AG08396 (cell line): ENCODE results near the gene MESP1.

Experiments used
- DNase-seq: peaks from one replicate; pipeline ENCODE4 v3.0.0; 2012; ENCODE audit warnings: low spot score, mixed read lengths

Gene MESP1

DNA sequence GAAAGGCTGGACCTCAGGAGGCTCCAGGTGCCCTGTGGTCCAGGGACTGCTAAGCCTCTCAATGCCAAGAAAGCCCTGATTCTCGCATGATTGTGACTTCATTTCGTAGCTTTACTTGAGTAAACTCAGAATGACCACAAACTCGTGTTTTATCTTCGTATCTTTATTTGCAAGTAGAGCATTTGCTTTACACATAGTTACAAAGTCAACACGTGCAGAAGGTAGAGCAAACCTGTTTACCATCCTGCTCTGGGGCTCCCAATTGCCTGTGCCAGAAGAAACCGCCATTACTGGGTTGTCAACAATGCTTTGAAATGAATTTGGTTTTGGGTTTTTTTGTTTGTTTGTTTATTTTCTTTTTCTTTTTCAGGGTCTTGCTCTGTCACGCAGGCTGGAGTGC lies 5.8 kb upstream of the MESP1 start:
- no peak for DNase-seq

DNA sequence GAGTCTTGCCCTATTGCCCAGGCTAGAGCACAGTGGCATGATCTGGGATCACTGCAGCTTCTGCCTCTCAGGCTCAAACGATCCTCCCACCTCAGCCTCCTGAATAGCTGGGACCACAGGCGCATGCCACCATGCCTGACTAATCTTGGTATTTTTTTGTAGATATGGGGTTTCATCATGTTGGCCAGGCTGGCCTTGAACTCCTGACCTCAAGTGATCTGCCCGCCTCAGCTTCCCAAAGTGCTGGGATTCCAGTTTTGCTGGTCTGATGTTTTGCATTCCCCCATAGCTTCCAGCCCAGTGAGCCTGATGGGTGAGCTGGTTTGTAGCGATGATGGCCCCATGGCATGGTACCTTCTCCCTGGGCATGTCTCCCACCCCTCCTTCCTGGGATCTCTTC lies 4.7 kb upstream of the MESP1 start:
- DNase-seq = no peak

DNA sequence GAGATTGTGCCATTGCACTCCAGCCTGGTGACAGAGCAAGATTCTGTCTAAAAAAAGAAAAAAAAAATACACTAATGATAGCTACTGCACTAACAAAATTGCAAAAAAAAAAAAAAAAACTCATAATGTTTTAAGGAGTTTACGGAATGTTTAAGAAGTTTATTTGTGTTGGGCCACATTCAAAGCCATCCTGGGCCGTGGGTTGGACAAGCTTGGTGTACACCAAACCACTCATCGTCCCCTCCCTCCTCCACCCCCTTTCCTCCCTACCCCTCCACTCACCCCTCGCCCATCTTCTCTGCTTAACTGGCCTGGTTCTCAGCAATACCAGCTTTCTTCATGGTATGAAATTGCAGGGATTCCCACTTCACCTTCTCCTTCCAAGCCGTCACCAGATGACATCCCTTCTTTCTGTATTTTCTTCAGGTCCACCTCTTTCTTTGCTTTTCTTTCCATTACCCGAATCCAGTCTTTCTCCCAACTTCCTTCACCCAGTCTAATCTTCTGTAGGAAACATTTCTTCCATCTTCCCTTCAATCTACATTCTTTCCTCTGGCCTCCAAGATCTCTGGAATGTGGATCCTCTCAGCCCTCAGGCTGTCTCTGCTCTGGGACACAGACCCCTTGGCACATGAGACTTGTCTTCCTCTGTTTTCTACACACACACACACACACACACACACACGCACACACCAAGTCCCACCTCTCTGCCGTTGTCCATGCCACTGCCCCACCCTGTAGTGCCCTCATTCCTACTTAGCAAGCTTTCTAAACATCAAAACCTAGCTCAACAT lies 3.5 kb upstream of the MESP1 start:
- DNase-seq = no peak

DNA sequence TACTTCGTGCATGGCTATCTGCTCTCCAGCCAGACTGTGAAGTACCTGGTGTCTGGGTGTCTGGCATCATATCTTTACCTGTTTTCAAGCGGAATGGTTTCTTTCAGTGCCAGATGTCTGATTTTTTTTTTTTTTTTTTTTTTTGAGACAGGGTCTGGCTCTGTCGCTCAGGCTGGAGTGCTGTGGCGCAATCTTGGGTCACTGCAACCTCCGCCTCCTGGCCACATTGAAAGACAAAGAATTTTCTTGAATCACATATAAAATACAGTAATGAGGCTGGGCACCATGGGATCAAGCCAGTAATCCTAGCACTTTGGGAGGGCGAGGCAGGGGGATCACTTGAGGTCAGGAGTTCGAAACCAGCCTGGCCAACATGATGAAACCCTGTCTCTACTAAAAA lies 2.8 kb upstream of the MESP1 start:
- no peak for DNase-seq

DNA sequence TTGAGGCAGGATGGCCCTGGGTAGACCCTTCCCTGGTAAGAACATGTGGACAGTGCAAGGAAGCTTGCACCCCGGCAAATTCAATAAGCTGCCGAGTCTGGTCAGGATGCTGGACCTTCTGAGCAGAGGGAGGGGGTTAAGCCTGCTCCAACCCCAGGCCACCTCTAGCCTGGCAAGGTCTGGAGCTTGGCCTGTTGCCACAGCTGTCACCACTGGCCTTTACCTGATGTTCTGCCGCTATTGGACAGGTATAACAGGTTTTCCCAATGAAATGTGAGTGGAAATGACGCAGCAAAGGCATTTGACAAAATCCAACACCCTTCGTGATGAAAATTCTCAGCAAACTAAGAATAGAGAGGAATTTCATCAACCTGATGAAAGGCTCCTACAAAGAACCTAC lies 699 bp upstream of the MESP1 start:
- DNase-seq = no peak

DNA sequence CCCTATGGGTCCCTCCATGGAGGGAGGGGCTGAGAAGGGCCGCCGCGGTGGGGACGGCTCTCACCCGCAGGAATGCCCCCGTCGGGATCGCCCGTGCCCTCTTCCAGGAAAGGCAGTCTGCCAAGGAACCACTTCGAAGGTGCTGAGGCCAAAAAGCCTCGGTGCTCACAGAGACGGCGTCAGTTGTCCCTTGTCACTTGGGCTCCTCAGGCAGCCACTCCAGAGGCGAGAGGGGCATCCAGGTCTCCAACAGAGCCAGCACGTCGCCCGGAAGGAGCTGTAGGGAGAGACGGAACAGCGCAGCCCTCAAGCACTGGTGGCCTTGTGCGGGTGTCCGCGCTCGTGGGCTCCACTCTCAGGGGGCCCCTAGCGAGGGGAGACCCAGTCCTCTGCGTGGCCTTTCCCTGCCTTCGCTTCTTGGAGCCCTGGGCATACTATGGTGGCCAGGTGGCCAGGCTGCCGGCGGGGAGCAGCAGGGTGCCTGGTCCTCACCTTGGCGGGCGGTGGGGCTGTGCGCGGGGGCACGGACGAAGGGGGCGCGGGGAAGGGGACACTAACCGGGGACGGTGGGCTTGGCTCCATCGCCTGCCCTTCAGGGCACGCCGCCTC lies 994 bp downstream of the MESP1 start:
- DNase-seq = no peak

DNA sequence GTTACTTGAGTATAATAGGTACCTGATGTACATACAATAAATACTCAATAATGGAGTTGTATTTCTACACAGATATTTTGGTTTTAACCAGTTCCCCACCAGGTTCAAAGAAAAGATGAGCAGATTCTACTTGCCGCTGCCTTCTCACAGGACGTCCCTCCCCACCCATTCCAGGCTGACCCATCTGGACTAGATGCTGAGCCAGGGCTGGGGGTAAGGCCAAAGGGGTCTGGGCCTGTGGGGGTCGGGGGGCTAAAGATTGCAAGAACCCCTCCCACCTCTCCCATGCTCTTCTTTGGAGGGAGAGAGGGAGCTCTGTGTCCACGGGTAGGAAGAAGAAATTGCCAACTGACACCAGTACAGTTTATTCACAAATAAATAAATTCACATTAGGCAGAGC lies 1.5 kb downstream of the MESP1 start:
- DNase-seq = no peak

DNA sequence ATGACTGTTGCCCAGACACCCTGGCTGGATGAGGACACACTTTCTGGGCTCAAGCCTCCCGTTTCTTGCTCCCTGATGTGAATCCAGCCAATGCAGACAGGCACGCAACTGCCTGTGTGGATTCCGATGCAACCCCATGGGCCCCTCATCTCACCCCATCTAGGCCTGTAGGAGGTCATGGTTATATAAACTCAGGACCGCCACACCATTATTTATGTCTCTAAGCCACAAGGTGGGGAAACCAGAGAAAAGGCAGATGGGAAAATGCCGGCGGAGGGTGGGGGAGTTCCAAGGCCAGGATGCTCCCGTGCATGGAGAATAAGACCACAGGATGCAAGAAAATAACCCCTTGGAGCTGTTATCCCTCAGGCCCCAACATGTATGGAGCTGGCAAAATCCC lies 2.0 kb downstream of the MESP1 start:
- DNase-seq = no peak

DNA sequence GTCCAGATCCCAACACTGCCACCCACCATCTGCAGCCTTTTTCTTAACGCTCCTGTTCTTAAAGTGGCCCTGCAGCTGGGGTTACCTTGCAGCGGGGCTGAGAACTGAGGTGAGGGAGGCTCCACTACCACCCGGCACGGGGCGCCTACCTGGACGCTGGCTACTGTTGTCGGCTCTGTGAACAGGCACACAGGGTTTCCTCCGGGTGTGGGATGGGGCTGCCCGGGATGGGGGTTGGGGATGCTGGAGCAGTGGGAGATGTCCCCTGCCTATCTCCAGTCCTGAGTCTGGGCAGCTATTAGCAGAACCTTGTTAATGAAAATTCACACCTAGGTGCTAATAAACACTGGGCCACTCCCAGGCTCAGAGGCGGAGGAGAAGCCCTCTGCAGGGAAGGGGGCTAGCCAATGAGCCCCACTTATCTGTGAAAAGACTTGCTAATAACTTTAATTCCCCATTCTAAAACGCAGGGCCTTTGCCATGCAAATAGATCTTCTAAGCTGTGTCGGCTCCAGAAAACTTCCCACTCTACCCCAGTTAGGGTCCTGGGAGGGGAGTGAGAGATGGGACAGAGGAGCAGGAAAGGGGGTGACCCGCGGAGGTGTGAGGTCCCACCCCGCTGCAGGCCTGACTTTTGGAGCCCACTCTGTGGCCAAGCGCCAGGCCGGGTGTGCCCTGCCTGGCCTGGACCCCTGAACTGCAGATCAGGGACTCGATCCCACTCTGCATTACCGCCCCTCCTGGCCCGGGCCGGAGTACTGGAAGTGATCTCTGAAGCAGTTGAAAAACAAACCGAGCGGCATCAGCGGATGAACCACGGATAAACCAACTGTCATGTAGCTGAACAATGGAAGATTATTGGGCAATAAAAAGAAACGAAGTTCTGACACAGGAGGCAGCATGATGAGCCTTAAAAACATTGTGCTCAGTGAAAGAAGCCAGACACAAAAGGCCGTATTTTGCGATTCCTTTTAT lies 3.1 kb downstream of the MESP1 start:
- DNase-seq = no peak

DNA sequence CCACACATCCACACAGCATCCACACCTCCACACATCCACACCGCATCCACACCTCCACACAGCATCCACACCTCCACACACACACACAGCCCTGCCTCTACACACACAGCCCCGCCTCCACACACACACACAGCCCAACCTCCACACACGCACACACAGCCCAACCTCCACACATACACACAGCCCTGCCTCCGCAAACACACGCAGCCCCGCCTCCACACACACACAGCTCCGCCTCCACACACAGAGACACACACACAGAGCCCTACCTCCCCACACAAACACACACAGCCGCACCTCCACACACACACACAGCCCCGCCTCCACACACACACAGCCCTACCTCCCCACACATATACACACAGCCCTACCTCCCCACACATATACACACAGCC lies 4.7 kb downstream of the MESP1 start:
- DNase-seq = no peak

DNA sequence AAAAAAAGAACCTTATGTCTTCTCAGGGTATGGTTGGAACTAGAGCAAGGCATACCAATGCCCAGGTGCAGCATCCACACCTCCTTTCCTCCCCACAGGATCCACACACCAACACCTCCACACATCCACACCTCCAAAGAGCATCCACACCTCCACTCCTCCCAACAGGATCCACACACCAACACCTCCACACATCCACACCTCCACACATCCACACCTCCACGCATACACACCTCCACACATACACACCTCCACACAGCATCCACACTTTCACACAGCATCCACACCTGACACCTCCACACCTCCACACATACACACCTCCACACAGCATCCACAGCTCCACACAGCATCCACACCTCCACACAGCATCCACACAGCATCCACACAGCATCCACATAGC lies 5.3 kb downstream of the MESP1 start:
- no peak for DNase-seq

DNA sequence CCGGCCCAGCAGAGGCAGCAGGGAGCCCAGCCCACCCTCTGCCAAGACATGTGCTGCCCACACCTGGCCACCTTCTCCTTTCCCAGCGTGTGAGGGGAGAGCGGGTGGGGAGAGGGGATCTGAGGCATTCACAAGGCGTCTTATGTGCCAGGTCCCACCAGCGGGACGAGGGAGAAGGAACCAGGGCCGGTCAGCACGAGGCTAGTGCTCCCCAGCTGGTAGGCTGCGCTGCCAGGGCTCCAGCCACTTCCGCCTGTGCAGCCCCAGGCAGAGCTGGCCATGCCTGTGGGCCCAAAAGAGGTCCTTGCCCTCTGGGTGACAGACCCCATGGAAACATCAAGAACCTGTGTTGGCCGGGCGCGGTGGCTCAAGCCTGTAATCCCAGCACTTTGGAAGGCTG lies 5.9 kb downstream of the MESP1 start:
- DNase-seq = no peak

DNA sequence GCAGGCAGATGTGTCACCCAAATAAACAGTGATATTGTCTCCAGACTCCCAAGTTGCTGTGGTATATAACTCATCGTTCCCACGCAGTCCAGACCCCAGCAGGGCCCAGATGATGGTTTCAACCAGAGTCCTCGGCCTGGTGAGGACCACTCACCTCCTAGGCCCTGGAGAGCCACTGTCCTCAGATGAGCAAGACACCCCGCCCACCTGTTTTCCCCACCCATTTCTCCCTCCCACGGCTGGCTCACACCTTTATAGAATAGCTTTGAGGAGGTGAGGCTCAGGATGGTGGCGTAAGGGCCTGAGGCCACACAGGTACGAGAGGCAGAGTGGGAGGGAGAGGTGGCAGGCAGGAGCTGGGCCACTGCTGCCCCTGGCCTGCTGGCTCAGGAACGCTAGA lies 7.5 kb downstream of the MESP1 start:
- no peak for DNase-seq

DNA sequence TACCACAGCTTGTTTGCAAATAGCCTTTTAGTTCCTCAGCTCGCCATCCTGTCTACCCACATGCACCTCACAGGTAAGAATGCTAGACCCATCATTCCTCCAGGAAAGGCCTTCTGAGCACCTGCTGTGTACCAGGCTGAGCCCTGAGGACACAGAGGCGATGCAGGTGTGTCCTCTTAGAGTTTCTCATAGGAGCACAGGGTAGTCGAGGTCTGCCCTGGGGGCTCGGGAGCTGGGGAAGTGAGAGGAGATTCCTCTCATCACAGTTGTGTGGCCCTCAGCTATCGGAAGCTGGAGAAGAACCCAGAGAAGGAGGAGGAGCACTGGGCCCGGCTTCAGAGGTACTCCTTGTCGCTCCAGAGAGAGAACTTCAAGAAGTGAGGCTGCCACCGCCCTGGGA lies 8.0 kb downstream of the MESP1 start:
- no peak for DNase-seq

DNA sequence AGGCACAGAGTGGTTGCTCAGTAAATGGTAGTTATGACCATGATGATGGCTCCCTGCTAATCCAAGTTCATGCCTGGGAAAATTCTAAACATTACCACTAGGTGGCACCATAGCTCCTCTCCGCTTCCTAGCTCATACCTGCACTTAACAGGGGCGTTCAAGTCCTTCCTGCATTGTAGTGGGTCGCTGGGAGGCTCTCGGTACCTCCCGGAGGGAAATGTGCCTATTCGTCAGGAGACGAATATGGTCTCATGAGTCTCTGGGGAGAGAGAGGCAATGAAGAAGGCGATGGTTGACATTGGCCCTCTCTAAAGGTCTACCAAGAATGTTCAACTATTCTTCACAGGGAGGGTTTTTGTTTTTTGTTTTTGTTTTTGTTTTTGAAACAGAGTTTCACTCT lies 10.9 kb downstream of the MESP1 start:
- peak; percentile 77 for DNase-seq

DNA sequence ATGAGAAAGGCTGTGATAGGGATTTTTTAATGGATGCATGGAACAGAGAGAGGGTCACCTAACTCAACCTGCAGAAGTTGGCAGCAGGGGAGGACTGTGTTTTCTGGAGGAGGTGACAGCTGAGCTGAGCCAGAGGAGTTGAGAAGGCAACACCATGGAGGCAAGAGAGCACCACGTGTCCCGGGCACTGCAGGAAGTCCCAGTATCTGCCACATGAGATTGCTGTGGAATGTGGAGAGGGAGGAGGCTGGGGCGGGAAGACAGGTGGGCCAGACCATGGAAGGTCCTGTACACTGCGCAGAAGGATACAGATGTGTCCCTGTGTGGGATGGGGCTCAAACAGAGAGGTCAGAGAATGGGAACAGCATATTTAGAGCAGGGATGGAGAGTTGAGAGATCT lies 15.3 kb downstream of the MESP1 start:
- DNase-seq = no peak

DNA sequence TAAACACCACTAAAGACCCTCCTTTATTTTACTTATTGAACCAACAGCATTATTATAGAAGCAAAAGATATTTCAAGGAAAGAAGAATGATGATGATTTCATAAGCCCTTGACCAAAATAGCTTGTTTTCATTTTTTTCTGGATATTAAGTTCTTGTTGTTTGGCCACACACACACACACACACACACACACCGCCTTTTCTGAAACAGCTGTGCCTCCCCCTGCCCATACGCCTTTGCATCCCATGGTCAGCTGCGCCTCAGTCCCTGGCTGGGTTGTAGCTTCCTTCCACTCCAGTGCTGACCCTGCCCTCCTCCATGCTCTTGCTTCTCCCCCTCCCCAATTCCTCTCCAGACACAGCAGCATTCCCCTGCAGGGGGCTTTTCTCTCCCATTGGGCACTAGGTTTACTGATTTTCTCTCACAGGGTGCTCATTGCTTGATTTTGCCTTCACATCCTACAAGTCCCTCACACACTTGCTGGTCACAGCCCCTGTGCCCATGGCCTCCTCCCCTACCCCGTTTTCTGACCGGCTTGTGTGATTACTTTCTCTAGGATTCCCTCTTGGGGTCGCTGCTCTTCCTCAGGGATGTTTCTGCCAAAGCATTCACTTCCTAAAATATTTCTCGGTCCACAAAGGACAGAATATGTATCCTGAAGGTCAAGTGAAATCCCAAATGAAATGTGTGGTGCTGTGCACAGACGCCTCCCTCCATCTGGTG lies 18.4 kb downstream of the MESP1 start:
- no peak for DNase-seq

DNA sequence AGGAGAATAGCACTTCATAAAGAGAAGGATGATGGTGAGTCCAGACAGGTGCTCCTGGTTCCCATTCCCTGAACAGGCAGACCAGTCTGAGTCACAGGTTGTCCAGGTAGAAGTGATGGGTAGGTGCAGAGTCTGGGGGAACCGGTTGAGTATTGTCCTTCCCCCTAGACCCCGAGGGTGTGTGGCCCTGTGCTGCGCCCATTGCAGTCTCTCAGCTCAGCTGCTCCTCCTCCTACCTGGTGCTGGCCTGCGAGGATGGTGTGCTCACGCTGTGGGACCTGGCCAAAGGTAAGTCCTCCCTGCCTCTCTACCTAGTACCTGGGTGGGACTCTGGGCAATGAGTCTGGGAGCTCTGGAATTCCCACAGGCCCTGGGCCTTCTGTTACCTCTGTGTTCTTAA lies 19.8 kb downstream of the MESP1 start:
- no peak for DNase-seq

DNA sequence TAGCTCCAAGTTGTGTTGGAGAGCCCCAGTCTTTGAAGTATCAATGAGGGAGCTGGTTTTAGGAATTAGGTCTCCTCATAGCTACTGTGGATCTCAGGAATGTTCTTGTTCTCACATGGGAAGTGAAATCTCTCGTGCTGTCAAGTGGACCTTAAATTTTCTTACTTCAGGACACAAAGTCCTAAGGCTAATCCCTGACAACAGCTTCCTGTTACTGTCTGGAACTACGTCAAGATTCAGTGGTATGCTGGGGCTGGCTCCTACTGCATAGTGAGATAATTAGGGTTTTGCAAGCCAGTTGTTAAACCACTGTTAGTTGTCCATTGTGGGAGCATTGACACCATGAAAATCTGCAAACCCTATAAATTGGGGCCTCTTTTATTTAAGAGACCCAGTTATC lies 22.8 kb downstream of the MESP1 start:
- DNase-seq = no peak

DNA sequence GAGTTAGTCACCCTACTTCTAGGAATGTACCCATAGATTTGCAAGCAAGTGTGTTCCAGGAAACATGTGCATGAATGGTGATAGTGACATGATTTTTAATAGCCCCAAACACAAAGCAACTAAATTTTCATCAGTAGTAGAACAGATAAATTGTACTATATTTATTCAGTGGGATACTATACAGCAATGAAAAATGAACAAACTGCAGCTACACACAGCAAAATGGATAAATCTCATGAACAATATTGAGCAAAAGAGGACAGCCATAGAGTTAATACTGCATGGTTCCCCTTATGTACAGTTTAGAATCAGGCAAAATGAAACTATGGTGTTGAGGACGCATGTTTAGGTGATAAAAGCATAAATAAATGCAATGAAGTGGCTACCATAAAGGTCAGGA lies 26.0 kb downstream of the MESP1 start:
- DNase-seq = no peak

DNA sequence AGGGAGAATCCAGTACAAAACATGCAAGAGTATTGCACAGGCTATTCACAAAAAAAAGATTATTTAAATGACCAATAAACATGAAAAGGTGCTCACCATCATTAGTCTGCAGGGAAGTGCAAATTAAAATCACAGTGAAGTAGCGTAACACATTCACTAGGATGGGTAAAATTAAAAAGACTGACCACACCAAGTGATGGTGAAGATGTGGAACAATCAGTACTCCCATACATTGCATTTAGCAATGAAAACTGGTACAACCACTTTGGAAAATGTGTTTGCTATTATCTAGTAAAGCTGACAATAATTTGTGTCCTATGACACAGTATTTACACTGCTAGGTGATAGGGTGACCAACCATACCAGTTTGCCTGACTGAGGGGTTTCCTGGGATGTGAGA lies 26.4 kb downstream of the MESP1 start:
- DNase-seq = no peak

DNA sequence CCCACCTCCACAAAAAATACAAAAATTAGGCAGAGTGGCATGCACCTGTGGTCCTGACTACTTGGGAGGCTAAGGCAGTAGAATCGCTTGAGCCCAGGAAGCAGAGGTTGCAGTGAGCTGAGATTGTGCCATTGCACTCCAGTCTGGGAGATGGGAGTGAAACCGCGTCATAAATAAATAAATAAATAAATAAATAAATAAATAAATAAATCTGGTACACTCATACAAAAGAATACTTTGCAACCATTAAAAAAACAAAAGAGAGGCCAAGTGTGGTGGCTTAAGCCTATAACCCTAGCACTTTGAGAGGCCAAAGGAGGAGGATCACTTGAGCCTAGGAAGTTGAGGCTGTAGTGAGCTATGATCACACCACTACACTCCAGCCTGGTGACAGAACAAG lies 28.0 kb downstream of the MESP1 start:
- no peak for DNase-seq
